Left lobe of liver (tissue), 2 donors: ENCODE results near the gene PIK3R5. TPM values are rescaled to one million over a fixed set of nuclear protein-coding genes. Genes with fewer than 3 reads are reported as not detected.

ENCODE experiments used
- ATAC-seq: fragments of 200-7000 bp; cut with Tn5 transposase; one replicate; pipeline ENCODE4 v1.9.1; 2020; ENCODE audit warnings: mild to moderate bottlenecking, moderate library complexity
- DNase-seq: peaks from one replicate; pipeline ENCODE4 v3.0.0-alpha.2; 2020; ENCODE audit warnings: low spot score
- total RNA-seq: library from RNA; stranded (reverse); gene quantifications from one replicate; pipeline ENCODE4 v1.2.1, GENCODE V29; 2021
- donor health status: DM: no; HTN: no; CAD: no; lungs with moderate emphysema.
- donor health status: DM: no; HTN: yes; CAD: no.

PIK3R5 gene
- total RNA-seq, 1 donor from 2014 or later: 3.3 TPM

DNA sequence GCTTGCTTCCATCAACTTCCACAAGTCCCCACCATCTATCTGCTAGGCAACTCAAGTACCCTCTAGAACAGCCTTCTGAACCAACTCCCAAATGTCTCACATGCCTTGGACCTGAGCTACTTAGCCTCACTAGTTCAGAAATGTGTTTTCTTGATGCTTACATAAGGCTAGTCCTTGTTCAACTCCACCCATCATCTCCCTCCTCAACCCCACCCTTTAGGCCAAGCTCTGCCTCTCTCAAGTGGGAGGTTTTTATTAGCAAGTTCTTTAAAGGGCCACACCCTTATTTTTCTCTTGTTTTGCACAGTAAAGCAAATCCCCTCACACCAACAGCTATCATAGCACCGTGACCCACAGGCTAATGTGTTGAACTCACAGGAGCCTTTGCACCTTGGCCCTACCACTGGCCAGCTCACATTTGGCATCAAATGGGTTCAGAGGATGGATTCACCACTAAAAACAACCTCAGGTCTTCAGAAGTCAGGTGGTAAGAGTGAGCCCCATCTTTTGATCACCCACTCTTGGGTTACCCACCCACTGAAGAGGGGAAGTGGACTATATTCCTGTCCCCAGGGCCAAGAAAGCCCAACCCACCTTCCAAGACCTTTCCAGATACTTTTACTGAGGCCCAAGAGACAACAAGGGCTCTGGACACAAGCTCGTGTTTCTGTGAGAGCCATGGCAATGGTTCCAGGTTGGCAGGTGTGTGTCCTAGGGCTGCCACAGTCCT lies 12.2 kb downstream of the PIK3R5 start:
- DNase-seq (peak; percentile 39), ATAC-seq (no peak)

DNA sequence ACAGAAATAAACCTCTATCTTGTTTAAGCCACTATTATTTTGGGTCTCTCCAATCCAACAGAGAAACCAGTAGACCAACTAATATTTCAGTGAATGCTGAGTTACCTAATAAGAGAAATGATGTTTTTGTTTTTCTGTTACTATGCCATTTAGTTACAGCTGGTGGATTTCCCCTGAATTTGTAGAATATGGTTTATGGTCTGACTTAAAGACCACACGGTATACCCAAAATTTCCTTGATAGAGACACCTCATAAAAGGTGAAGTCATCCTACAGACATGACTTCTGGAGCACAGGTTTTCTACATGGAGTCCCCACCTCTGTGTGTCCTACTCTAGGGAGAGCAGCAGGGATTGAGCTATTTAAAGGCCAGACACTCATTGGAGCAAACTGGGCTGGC lies 13.3 kb downstream of the PIK3R5 start:
- ATAC-seq (no peak), DNase-seq (no peak)

GRCh38 chr17:8951206-8951605 lies 14.3 kb downstream of the PIK3R5 start:
- ATAC-seq (no peak), DNase-seq (no peak)

DNA sequence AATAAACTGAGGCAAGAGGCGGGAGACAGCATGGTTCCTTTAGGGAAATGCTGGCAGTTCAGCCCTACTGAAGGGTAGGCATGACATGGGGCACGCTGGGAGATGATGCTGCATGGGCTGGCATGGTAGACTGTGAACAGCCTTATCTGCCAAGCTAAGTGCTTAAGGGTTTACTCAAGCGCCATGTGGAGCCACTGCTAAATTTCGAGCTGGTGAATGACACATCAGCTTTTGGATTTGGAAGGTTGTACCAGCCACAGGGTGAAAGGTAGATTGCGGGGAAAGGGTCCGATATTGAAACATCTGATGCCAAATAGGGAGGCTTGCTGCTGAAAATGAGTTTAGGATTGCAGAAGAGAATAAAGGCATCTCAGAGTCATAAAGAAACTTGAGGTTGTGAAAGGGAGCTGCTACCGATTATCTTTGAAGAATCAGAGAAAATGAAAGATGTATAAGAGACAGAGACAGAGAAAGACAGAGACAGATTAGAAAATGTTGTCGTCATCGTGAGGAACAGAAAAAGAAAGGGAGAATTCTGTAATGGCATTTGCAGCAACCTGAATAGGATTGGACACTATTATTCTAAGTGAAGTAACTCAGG lies 16.3 kb downstream of the PIK3R5 start:
- ATAC-seq (no peak), DNase-seq (no peak)

DNA sequence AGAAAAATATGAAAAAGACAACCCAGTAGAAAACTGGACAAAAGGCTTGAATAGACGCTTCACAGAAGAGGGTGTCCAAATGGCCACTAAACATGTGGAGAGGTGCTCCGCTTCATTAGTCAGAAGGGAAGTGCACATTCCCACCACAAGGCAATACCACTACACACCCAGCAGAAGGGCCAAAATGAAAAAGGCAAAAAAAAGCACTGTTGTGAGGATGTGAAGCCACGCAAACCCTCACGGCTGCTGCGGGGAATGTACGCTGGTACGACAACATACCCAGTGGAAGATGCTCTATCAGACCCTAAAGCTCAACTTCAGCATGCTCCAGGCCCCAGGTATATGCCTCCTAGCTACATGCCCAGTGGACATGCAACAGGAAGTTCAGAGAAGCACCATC lies 17.0 kb downstream of the PIK3R5 start:
- DNase-seq (no peak), ATAC-seq (no peak)

GRCh38 chr17:8947201-8947600 lies 18.3 kb downstream of the PIK3R5 start:
- no peak for DNase-seq
- ATAC-seq: no peak

DNA sequence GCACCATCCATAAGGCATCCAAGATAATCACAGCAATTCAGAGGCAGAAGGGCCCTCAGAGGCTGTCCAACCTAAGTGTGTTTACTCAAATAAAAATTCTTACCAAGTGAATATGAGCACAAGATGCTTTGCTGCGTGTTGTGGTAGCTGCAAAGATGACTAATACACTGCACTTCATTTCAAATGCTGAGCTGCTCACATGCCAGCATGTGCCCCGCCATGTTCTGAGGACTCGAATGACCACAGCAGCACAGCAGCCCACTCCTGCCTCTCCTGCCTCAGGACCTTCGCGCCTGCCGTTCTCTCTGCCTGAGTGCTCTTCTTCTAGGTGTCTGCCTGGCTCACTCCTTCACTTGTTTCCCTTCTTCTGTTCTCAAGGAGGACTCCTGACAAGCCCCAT lies 19.0 kb downstream of the PIK3R5 start:
- ATAC-seq (no peak), DNase-seq (no peak)

DNA sequence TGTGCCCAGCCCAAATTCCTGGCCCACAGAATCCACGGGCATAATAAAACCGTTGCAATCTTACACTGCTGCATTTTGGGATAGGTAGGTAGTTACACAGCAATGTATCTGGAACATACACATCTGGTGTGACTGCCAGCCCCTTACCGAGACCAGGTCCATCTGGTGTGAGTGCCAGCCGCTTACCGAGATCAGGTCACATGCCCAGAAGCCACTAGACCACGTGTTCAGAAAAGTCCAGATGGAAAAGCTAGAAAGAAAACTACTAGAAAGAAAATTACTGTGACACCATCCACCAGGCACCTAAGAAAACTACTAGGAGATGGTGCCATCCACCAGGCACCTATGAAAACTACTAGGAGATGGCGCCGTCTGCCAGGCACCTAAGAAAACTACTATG lies 19.4 kb downstream of the PIK3R5 start:
- DNase-seq (no peak), ATAC-seq (no peak)

DNA sequence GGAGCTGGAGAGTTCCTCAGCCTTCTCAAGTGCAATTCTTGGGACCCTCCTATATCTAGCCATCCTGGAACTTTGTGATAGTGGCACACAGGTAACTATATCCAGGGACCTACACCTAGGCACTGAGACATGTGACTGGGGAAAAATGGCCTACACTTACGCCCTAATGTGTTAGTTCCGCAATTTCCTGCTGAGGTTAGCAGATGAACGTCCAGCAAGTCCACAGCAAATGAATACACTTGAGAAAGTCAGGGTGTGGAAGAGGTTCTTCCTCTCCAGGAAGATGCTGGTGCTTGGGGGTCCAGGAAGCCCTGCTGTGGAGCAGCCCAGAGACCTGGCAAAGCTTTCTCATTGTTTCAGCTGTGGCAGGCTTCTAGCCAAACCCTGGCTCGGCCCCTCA lies 20.8 kb downstream of the PIK3R5 start:
- ATAC-seq (peak; percentile 24), DNase-seq (no peak)

- DNase-seq: no peak
- no peak for ATAC-seq
Measured at GRCh38 chr17:8944083-8944482, 21.4 kb downstream of the PIK3R5 start.

- ATAC-seq: no peak
- no peak for DNase-seq
Measured at GRCh38 chr17:8941980-8942622, 23.4 kb downstream of the PIK3R5 start.

DNA sequence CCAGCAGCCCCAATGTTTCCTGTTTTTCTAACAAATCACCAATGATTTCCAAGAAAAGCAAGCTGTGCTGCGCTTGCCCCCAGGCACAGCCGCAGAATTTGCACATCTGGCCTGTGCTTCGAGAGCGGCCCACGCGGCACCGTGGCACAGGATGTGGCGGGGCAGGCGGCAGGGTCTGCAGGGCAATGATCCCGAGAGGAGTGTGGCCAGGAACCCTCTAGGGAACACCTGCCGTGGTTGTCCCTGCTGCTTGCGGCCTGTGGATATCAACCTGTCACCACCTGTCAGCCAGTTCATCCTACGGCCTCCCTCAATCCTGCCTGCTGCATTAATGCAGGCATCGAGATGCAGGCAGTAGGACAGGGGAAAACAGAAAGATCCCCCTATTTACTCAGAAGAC lies 24.0 kb downstream of the PIK3R5 start:
- ATAC-seq: no peak
- DNase-seq: no peak

DNA sequence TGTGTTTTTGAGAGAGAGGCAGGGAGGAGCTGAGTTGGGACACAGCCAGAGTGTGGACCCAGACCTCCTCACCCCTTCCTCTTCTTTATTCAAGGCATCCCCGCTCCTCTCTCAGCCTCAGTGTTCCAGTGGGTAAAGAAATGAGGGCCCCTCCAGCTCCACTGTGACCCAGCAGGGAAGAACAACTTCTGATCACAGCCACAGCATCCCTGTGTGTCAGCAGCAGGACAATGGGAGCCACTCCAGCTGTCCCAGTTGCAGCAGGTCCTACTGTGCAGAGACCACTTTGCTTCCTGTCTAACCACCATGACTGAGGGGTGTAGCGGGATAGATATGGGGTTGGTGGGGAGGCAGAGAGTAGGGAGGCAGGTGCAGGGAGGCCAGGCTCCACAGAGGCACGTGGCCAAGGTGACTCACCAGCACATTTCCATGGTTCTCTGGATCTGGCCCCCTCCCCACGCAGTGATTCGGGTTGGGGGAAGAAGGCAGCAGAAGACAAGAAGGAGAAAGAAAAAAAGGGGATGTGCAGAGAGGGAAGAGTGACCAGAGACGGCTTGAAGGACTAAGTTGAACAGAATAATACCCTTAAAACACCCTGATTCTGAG lies 24.5 kb downstream of the PIK3R5 start:
- ATAC-seq (no peak), DNase-seq (no peak)

GRCh38 chr17:8939496-8940334 lies 25.8 kb downstream of the PIK3R5 start:
- DNase-seq: no peak
- ATAC-seq: no peak

- ATAC-seq (no peak), DNase-seq (no peak)
Measured at GRCh38 chr17:8938933-8939332, 26.6 kb downstream of the PIK3R5 start.

DNA sequence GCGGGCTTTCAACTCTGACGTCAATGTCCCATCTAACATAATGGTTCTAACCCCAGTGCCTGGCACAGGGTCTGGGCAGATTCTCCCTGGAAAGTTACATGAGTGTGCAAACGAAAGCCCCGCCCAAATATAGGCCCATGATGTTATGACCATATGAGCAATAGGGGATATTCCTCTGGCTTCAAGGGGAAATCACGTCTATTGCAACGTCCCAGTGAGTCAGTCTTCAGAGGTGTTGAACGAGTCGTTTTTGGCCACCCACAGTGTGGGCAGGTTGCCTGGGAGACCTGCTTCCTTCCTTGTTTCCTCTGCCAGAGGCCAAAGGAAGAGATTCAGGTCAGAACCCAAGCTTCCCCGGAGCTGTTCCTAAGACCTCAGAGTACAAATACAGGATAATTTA lies 30.3 kb downstream of the PIK3R5 start:
- ATAC-seq: no peak
- peak; percentile 48 for DNase-seq

GRCh38 chr17:8934346-8934745 lies 31.2 kb downstream of the PIK3R5 start:
- ATAC-seq (no peak), DNase-seq (no peak)

- ATAC-seq (no peak), DNase-seq (no peak)
Measured at GRCh38 chr17:8930649-8931048, 34.9 kb downstream of the PIK3R5 start.

- ATAC-seq (no peak), DNase-seq (no peak)
Measured at GRCh38 chr17:8928347-8928746, 37.2 kb downstream of the PIK3R5 start.

DNA sequence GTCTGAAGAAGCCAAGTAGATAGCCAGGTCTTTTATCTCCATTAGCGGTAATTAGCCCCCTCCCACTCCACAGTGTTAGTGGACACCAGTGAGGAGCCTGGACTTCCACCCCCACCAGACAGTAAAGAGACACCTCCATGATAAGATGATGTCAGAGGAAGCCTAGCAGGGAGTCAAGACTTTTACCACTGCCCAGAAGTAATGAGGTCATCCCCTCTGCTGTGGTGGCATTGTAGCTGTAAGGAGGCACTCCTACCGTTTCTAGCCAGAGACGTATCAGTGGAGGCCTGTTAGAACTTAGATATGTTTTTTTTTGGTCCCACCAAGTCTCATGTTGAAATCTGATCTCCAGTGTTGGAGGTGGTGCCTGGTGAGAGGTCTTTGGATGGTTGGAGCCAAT lies 38.1 kb downstream of the PIK3R5 start:
- no peak for DNase-seq
- ATAC-seq: no peak

DNA sequence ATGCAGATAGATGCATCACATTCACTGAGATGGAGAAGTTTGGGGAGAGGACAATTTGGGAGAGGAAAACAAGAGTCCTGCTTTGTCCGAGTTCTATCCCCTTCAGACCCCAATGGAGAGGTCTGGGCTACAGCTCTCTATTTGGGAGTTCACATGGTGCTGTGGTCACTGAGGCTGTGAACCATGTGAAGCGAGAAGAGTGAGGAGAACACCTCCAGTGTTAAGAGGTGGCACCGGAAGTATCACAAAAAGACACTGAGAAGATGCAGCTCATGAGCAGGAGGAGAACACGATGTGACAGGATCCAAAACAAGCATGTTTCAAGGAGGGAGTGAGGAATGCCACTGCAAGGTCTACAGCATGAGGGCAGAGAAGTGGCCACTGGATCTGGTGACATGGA lies 39.7 kb downstream of the PIK3R5 start:
- ATAC-seq (no peak), DNase-seq (no peak)
